ENCODE measurements around the gene SPPL2B. TPM values are rescaled to one million over a fixed set of nuclear protein-coding genes. Genes with fewer than 3 reads are reported as not detected.

SPPL2B gene
- total RNA-seq, 1 experiment from 2014 or later: 73.7 TPM

- H3K36me3 Mint-ChIP-seq (ENCODE audit: insufficient read depth in 1 of 3, low read depth in 3 of 3): peaks cover 0 to 4% (median 2%) of the 10 kb centered on the region in 3 experiments; a peak in 4 of 7 replicates
- Histone ChIP-seq H2AFZ (ENCODE audit: low read length) (no peak overlapping the region), H2BK120ac (ENCODE audit: low read depth, low read length, poor library complexity, severe bottlenecking) (no peak overlapping the region), H2BK5ac (ENCODE audit: insufficient read length, low read length) (no peak overlapping the region), H4K91ac (ENCODE audit: insufficient read length, low read depth, low read length) (no peak overlapping the region), H2BK15ac (ENCODE audit: low read depth, low read length) (no peak overlapping the region), H3K18ac (ENCODE audit: insufficient read length, low read depth, low read length) (no peak overlapping the region), H3K79me1 (ENCODE audit: insufficient read depth, low read depth, low read length, poor library complexity, severe bottlenecking) (no peaks in the 10 kb centered on the region), H3K79me2 (ENCODE audit: insufficient read depth, low read length) (no peaks in the 10 kb centered on the region), H3K9ac (ENCODE audit: extremely low read depth, insufficient read length, low read length) (no peak overlapping the region), H3K4me1 (ENCODE audit: insufficient read depth, low read length) (no peaks in the 10 kb centered on the region), H3T11ph (ENCODE audit: low read length) (no peak overlapping the region), H3K23me2 (ENCODE audit: insufficient read length, low read depth, low read length, poor library complexity, severe bottlenecking) (no peaks in the 10 kb centered on the region), H4K5ac (ENCODE audit: insufficient read length, low read depth, low read length) (no peak overlapping the region), H2AK5ac (ENCODE audit: insufficient read length, low read length) (no peak overlapping the region), H2BK20ac (ENCODE audit: low read depth, low read length, poor library complexity, severe bottlenecking) (no peak overlapping the region), H3K14ac (ENCODE audit: insufficient read depth, low read length) (no peak overlapping the region), H3K27me3 (ENCODE audit: insufficient read depth, low read length) (no peaks in the 10 kb centered on the region; the same call in 1 of the 2 replicates), H3K56ac (ENCODE audit: insufficient read length, low read depth, low read length) (no peak overlapping the region), H3K27ac (ENCODE audit: insufficient read length, low read depth, low read length) (no peak overlapping the region), H3K4ac (ENCODE audit: low read depth, low read length) (no peak overlapping the region), H2BK12ac (ENCODE audit: insufficient read length, low read depth, low read length) (no peak overlapping the region), H4K8ac (replicated peaks; ENCODE audit: insufficient read length, low read depth, low read length) (no peak overlapping the region), H4K20me1 (ENCODE audit: control insufficient read depth, insufficient read depth, insufficient read length) (no peaks in the 10 kb centered on the region), H3K4me2 (ENCODE audit: insufficient read depth, insufficient read length, low read length) (no peak overlapping the region), H3K9me3 (ENCODE audit: control insufficient read depth, low read depth, low read length) (no peaks in the 10 kb centered on the region), H3K23ac (ENCODE audit: insufficient read length, low read depth, low read length) (no peak overlapping the region)
- no peak for DNase-seq
- peaks cover 0 to 4% of the 10 kb centered on the region in 2 experiments; a peak in 1 of 5 replicates for H3K9me3 Mint-ChIP-seq
- H3K4me3 Mint-ChIP-seq: no peak overlapping the region; a peak in 1 of 5 replicates
- peaks cover 5 to 24% of the 10 kb centered on the region in 2 experiments for H3K4me1 Mint-ChIP-seq
- TF ChIP-seq CTCF (conservative IDR thresholded peaks at IDR 0.05): no peak
- no CpG with 5 or more reads among the region's 33 CpGs for WGBS (ENCODE audit: extremely low coverage, insufficient read length, low lambda C conversion rate)
- no peak overlapping the region for H3K27ac Mint-ChIP-seq
- peaks cover 79% of the 10 kb centered on the region for H3K27me3 Mint-ChIP-seq (ENCODE audit: low read depth)
Measured at GRCh38 chr19:2307518-2308012, 20.9 kb upstream of the SPPL2B start.

Measured in H9 (cell line).